ENCODE data around the gene ARHGEF33. TPM values are rescaled to one million over a fixed set of nuclear protein-coding genes. Genes with fewer than 3 reads are reported as not detected.

ARHGEF33 gene
- total and polyA plus RNA-seq, 2 of the 13 experiments (the other 11 are each of a cell fraction or from before 2014, with no cell fraction given): 0.04 TPM; not detected in 1

GRCh38 chr2:38907743-38908562, 18.3 kb downstream of the ARHGEF33 start (continued):
- TF ChIP-seq HNF1A (IDR thresholded peaks at IDR 0.05; ENCODE audit: low read depth) (no peak), HNF1A (CRISPR knock-in tag; IDR thresholded peaks at IDR 0.05; ENCODE audit: borderline replicate concordance) (peak; percentile 58; the same call in 1 of the 2 replicates), ELF3 (CRISPR knock-in tag; IDR thresholded peaks at IDR 0.05) (0 out of 2 replicates have a peak, but pooled peaks have one; percentile 18), ZNF441 (CRISPR knock-in tag; IDR thresholded peaks at IDR 0.05; ENCODE audit: borderline replicate concordance) (no peak), NR2F6 (IDR thresholded peaks at IDR 0.05) (peak; percentile 93), NR2F6 (CRISPR knock-in tag; IDR thresholded peaks at IDR 0.05) (peak; percentile 97), KDM4B (CRISPR knock-in tag; IDR thresholded peaks at IDR 0.05) (no peak), ZNF556 (CRISPR knock-in tag; IDR thresholded peaks at IDR 0.05; ENCODE audit: borderline replicate concordance) (no peak), ZBTB43 (CRISPR knock-in tag; conservative IDR thresholded peaks at IDR 0.05) (0 out of 2 replicates have a peak, but pooled peaks have one; percentile 32), ZFP41 (CRISPR knock-in tag; IDR thresholded peaks at IDR 0.05; ENCODE audit: borderline replicate concordance) (no peak), ZNF503 (CRISPR knock-in tag; IDR thresholded peaks at IDR 0.05) (peak; percentile 78; the same call in 1 of the 2 replicates), ZNF280B (CRISPR knock-in tag; IDR thresholded peaks at IDR 0.05; ENCODE audit: borderline replicate concordance) (no peak), BCL6 (CRISPR knock-in tag; IDR thresholded peaks at IDR 0.05) (0 out of 2 replicates have a peak, but pooled peaks have one; percentile 31), ZNF792 (CRISPR knock-in tag; IDR thresholded peaks at IDR 0.05) (peak; percentile 81), NCOR1 (IDR thresholded peaks at IDR 0.05; ENCODE audit: borderline replicate concordance, low read length) (peak; percentile 49; the same call in 1 of the 2 replicates), GATAD2A (CRISPR knock-in tag; IDR thresholded peaks at IDR 0.05) (peak; percentile 85), ZNF878 (CRISPR knock-in tag; IDR thresholded peaks at IDR 0.05) (peak; percentile 59; the same call in 1 of the 2 replicates), ZBTB33 (CRISPR knock-in tag; IDR thresholded peaks at IDR 0.05) (no peak), FOXJ3 (CRISPR knock-in tag; IDR thresholded peaks at IDR 0.05; ENCODE audit: borderline replicate concordance) (0 out of 2 replicates have a peak, but pooled peaks have one; percentile 18)
